Measurements from ENCODE around the gene SEMA3B. TPM values are rescaled to one million over a fixed set of nuclear protein-coding genes. Genes with fewer than 3 reads are reported as not detected.
"Not testable (repeated sequence)": the region's sequence is repeated elsewhere in the genome, so short reads cannot be mapped to it uniquely, and the experiment has no call there.

SEMA3B gene
- total and polyA plus RNA-seq, 12 donors: 6.0 to 496 (median 224) TPM

- peak in 5 of 7 donors; percentile 45 to 71 (median 59) for DNase-seq
- H3K4me1 ChIP-seq (replicated peaks in 1 of 2): peaks cover 0 to 16% of the 10 kb centered on the region in 2 donors
- H3K27ac ChIP-seq: peak overlapping the region in 2 of 5 donors; percentile 48 to 49
- TF ChIP-seq CTCF (IDR thresholded peaks at IDR 0.05): no peak
- TF ChIP-seq POLR2A (IDR thresholded peaks at IDR 0.05): no peak
- H3K9me3 ChIP-seq (replicated peaks in 1 of 3): no peaks in the 10 kb centered on the region
- intact Hi-C loops (cut with DNase I): loop anchor here (1.0 to 5.0 kb wide), 4 partner anchors 19 to 45 kb away; no protein-coding TSS in a partner anchor
- peak overlapping the region in 2 of 4 donors; percentile 69 to 82 for H3K4me3 ChIP-seq
- no peaks in the 10 kb centered on the region for H3K36me3 ChIP-seq (replicated peaks in 1 of 2)
- H3K27me3 ChIP-seq: no peaks in the 10 kb centered on the region
- WGBS, 4 donors: 0 to 2% (median 0%) methylated on average over 32 to 40 of the region's 40 CpGs; no CpG with 5 or more reads in 1 of the 4 donors
Measured at GRCh38 chr3:50226888-50227389, 42.0 kb upstream of the SEMA3B start.

GRCh38 chr3:50227390-50228183 is 41.4 kb upstream of the SEMA3B start:
- Histone ChIP-seq H3K27me3 (no peaks in the 10 kb centered on the region), H3K36me3 (replicated peaks in 1 of 2) (no peaks in the 10 kb centered on the region), H3K4me1 (replicated peaks in 1 of 2) (peaks cover 0 to 16% of the 10 kb centered on the region in 2 donors), H3K9me3 (replicated peaks in 1 of 3) (no peaks in the 10 kb centered on the region), H3K27ac (peak overlapping the region in 3 of 5 donors; percentile 6 to 49 (median 48)), H3K4me3 (peak overlapping the region; percentile 32 to 82 (median 66))
- intact Hi-C loops (cut with DNase I): loop anchor here (1.0 to 5.0 kb wide), 4 partner anchors 19 to 45 kb away; no protein-coding TSS in a partner anchor
- 1 to 4% (median 2%) methylated on average over 20 to 51 of the region's 51 CpGs for WGBS, 4 donors
- TF ChIP-seq POLR2A (IDR thresholded peaks at IDR 0.05) (peak in 1 of 2 donors; percentile 25), CTCF (IDR thresholded peaks at IDR 0.05) (peak; percentile 47 to 93 (median 76))
- peak; percentile 87 to 91 (median 90) for DNase-seq

- H3K27me3 ChIP-seq; DNase-seq; H3K9me3 ChIP-seq (replicated peaks in 1 of 3); H3K36me3 ChIP-seq (replicated peaks in 1 of 2): not testable (repeated sequence)
- H3K27ac ChIP-seq: peak overlapping the region in 2 of 5 donors; percentile 6 to 49
- H3K4me3 ChIP-seq: peak overlapping the region in 1 of 4 donors; percentile 82
- intact Hi-C loops (cut with DNase I): loop anchor here in 1 of 2 donors (5.0 kb wide), 1 partner anchor 44 kb away; no protein-coding TSS in a partner anchor
- 35 to 62% (median 52%) methylated on average over 12 to 15 of the region's 15 CpGs for WGBS, 4 donors
- H3K4me1 ChIP-seq (replicated peaks in 1 of 2): peaks cover 0 to 16% of the 10 kb centered on the region in 2 donors
Measured at GRCh38 chr3:50228184-50228763, 40.7 kb upstream of the SEMA3B start.

GRCh38 chr3:50229490-50229889 is 39.5 kb upstream of the SEMA3B start:
- Histone ChIP-seq H3K36me3 (replicated peaks in 1 of 2) (no peaks in the 10 kb centered on the region), H3K9me3 (replicated peaks in 1 of 3) (no peaks in the 10 kb centered on the region), H3K4me1 (replicated peaks in 1 of 2) (peaks cover 0 to 16% of the 10 kb centered on the region in 2 donors), H3K27ac (peak overlapping the region in 1 of 5 donors; percentile 13), H3K27me3 (no peaks in the 10 kb centered on the region), H3K4me3 (no peak overlapping the region)
- WGBS, 4 donors: 91 to 94% (median 92%) methylated on average over 3 of the region's 3 CpGs
- intact Hi-C loops (cut with DNase I): loop anchor here in 1 of 2 donors (5.0 kb wide), 1 partner anchor 43 kb away; no protein-coding TSS in a partner anchor
- no peak for DNase-seq
- TF ChIP-seq POLR2A (IDR thresholded peaks at IDR 0.05) (no peak), CTCF (IDR thresholded peaks at IDR 0.05) (no peak)
